Right atrium auricular region (tissue), 2 donors: ENCODE measurements around the gene LITAF. TPM values are rescaled to one million over a fixed set of nuclear protein-coding genes. Genes with fewer than 3 reads are reported as not detected.

ENCODE experiments used
- DNase-seq: peaks from one replicate; pipeline ENCODE4 v3.0.0-alpha.2; 2019; ENCODE audit warnings: low spot score
- H3K27ac ChIP-seq, 2 donors: fragments of 200-600 bp; sonication (generic); 1 replicate in 1 of 2; 2 replicates in 1 of 2; pipeline ENCODE4 v1.5.1; 2016 to 2019
- H3K27me3 ChIP-seq, 2 donors: fragments of 200-600 bp; sonication (generic); one replicate each; pipeline versions ENCODE4 v1.5.1 to v1.6.0; 2017 to 2019
- H3K36me3 ChIP-seq: fragments of 200-600 bp; sonication (generic); one replicate; pipeline ENCODE4 v1.5.1; 2016
- H3K4me1 ChIP-seq, 2 donors: fragments of 200-600 bp; sonication (generic); one replicate each; pipeline versions ENCODE4 v1.5.1 to v1.6.0; 2017 to 2019
- H3K4me3 ChIP-seq, 2 donors: fragments of 200-600 bp; sonication (generic); 1 replicate in 1 of 2; 2 replicates in 1 of 2; pipeline ENCODE4 v1.5.1; 2017 to 2019; ENCODE audit warnings: mild to moderate bottlenecking in 1 of 2, moderate library complexity in 1 of 2
- H3K9me3 ChIP-seq, 2 donors: fragments of 200-600 bp; sonication (generic); one replicate each; pipeline ENCODE4 v1.5.1; 2019
- CTCF ChIP-seq, 2 donors: fragments of 200-600 bp; sonication (generic); IDR thresholded peaks; one replicate each; pipeline ENCODE4 v1.5.1; 2019; ENCODE audit warnings: antibody characterized with exemption in 2 of 2
- total RNA-seq, 2 donors: library from RNA; depleted of rRNA; stranded (reverse); fragments of >200 nt; gene quantifications; one replicate each; pipeline ENCODE4 v1.1.0, GENCODE V29; 2016

Gene LITAF
- total RNA-seq, 2 donors from 2014 or later: 48.1 to 50.7 TPM

- Histone ChIP-seq H3K27me3 (no peaks in the 10 kb centered on the region), H3K9me3 (no peaks in the 10 kb centered on the region), H3K27ac (no peak overlapping the region), H3K4me3 (no peak overlapping the region), H3K36me3 (no peaks in the 10 kb centered on the region), H3K4me1 (no peaks in the 10 kb centered on the region)
- no peak for TF ChIP-seq CTCF (IDR thresholded peaks at IDR 0.05)
- no peak for DNase-seq
Observed at GRCh38 chr16:11511801-11512200, 74.9 kb downstream of the LITAF start.

GRCh38 chr16:11511328-11511727, 75.4 kb downstream of the LITAF start:
- no peaks in the 10 kb centered on the region for H3K36me3 ChIP-seq
- H3K27me3 ChIP-seq: no peaks in the 10 kb centered on the region
- H3K4me1 ChIP-seq: no peaks in the 10 kb centered on the region
- no peak overlapping the region for H3K4me3 ChIP-seq
- no peak overlapping the region for H3K27ac ChIP-seq
- no peak for DNase-seq
- TF ChIP-seq CTCF (IDR thresholded peaks at IDR 0.05): no peak
- H3K9me3 ChIP-seq: no peaks in the 10 kb centered on the region

GRCh38 chr16:11510178-11510973, 76.3 kb downstream of the LITAF start:
- Histone ChIP-seq H3K36me3 (no peaks in the 10 kb centered on the region), H3K27me3 (no peaks in the 10 kb centered on the region), H3K27ac (no peak overlapping the region), H3K9me3 (no peaks in the 10 kb centered on the region), H3K4me3 (no peak overlapping the region), H3K4me1 (no peaks in the 10 kb centered on the region)
- DNase-seq: no peak
- no peak for TF ChIP-seq CTCF (IDR thresholded peaks at IDR 0.05)

GRCh38 chr16:11507991-11508390, 78.7 kb downstream of the LITAF start:
- DNase-seq: no peak
- Histone ChIP-seq H3K9me3 (no peaks in the 10 kb centered on the region), H3K27me3 (no peaks in the 10 kb centered on the region), H3K27ac (no peak overlapping the region), H3K4me3 (no peak overlapping the region), H3K36me3 (no peaks in the 10 kb centered on the region), H3K4me1 (no peaks in the 10 kb centered on the region)
- TF ChIP-seq CTCF (IDR thresholded peaks at IDR 0.05): no peak

GRCh38 chr16:11507350-11507749, 79.4 kb downstream of the LITAF start:
- no peaks in the 10 kb centered on the region for H3K27me3 ChIP-seq
- no peaks in the 10 kb centered on the region for H3K9me3 ChIP-seq
- no peak overlapping the region for H3K27ac ChIP-seq
- DNase-seq: no peak
- no peaks in the 10 kb centered on the region for H3K4me1 ChIP-seq
- no peak for TF ChIP-seq CTCF (IDR thresholded peaks at IDR 0.05)
- no peaks in the 10 kb centered on the region for H3K36me3 ChIP-seq
- H3K4me3 ChIP-seq: no peak overlapping the region
